HL-60 (cell line): ENCODE results near the gene LAMC2.

ENCODE experiments used
- DNase-seq, 2 experiments: peaks; one replicate each; pipeline ENCODE4 v3.0.0-alpha.2; 2010 to 2020; ENCODE audit warnings: low read depth in 1 of 2, low spot score in 1 of 2
- H3K27ac ChIP-seq: fragments of 250-450 bp; sonication (Bioruptor Pico); replicated peaks from 2 replicates; pipeline ENCODE4 v1.5.1; 2020; ENCODE audit warnings: mild to moderate bottlenecking, moderate library complexity
- H3K27me3 ChIP-seq: fragments of 250-450 bp; sonication (Bioruptor Pico); 2 replicates; pipeline ENCODE4 v1.5.1; 2021; ENCODE audit warnings: mild to moderate bottlenecking, moderate library complexity; ENCODE audit not compliant: insufficient read depth, poor library complexity, severe bottlenecking
- H3K4me3 ChIP-seq: replicated peaks from 2 replicates; pipeline ENCODE4 v1.5.1; 2011; ENCODE audit warnings: mild to moderate bottlenecking, control low read depth, low read length; ENCODE audit not compliant: insufficient read depth
- GABPA ChIP-seq: IDR thresholded peaks from 2 replicates; pipeline ENCODE4 v1.6.1; 2012; ENCODE audit warnings: low read depth
- POLR2AphosphoS5 ChIP-seq: IDR thresholded peaks from 2 replicates; pipeline ENCODE4 v1.6.1; 2012; ENCODE audit warnings: low read depth
- REST ChIP-seq: IDR thresholded peaks from 2 replicates; pipeline ENCODE4 v1.6.1; 2012; ENCODE audit warnings: low read depth; ENCODE audit not compliant: insufficient replicate concordance
- SPI1 ChIP-seq: IDR thresholded peaks from 2 replicates; pipeline ENCODE4 v1.6.1; 2012; ENCODE audit warnings: low read depth, mild to moderate bottlenecking, borderline replicate concordance
- TF ChIP-seq, protein P1 (sequence below): IDR thresholded peaks from one replicate; pipeline ENCODE4 v1.5.1; 2011; ENCODE audit warnings: low read length, control low read depth, inconsistent platforms; ENCODE audit not compliant: insufficient read depth

LAMC2 gene

DNA sequence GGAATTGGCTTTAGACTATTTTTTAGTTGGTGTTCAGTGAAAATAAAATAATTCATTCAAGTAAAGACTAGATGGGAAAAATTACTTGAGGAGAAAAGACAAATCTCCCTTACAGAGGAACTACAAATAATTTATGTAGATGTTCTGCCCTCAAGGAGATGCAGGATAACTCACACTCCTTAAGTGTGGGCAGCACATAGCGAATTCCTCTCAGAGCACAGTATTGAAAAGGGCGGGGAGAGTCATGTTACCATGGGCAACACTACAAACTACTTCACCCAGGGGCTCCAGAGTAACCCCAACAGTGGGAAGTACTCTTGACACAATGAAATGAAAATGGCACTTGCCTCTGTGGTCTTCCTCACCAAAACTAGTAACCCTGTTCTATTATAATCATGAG is 20.6 kb upstream of the LAMC2 start:
- Histone ChIP-seq H3K27me3 (no peaks in the 10 kb centered on the region), H3K4me3 (no peak overlapping the region), H3K27ac (no peak overlapping the region)
- no peak for DNase-seq
- no peak for TF ChIP-seq GABPA
- TF ChIP-seq REST = no peak
- TF ChIP-seq SPI1 = no peak
- TF ChIP-seq, protein P1, sequence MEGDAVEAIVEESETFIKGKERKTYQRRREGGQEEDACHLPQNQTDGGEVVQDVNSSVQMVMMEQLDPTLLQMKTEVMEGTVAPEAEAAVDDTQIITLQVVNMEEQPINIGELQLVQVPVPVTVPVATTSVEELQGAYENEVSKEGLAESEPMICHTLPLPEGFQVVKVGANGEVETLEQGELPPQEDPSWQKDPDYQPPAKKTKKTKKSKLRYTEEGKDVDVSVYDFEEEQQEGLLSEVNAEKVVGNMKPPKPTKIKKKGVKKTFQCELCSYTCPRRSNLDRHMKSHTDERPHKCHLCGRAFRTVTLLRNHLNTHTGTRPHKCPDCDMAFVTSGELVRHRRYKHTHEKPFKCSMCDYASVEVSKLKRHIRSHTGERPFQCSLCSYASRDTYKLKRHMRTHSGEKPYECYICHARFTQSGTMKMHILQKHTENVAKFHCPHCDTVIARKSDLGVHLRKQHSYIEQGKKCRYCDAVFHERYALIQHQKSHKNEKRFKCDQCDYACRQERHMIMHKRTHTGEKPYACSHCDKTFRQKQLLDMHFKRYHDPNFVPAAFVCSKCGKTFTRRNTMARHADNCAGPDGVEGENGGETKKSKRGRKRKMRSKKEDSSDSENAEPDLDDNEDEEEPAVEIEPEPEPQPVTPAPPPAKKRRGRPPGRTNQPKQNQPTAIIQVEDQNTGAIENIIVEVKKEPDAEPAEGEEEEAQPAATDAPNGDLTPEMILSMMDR = no peak
- no peak for TF ChIP-seq POLR2AphosphoS5

DNA sequence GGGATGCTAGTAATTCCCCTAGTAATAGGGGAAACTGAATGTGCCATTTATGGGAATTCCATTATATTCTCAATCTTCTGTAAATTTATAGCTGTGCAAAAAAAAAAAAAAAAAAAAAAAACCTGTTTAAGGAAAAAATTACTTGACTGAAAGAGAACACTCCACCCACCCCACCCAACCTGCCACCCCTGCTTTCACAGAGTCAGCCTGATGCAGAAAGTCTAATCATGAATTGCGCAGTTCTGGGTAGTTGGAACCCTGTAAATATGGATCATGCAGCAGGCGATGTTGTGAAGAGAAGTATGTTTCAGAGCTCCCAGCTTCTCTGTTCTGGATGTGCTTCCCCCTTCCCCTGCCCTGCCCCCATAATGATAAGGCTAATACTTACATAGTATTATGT is 19.6 kb upstream of the LAMC2 start:
- DNase-seq = no peak
- Histone ChIP-seq H3K27ac (no peak overlapping the region), H3K4me3 (no peak overlapping the region), H3K27me3 (no peaks in the 10 kb centered on the region)
- TF ChIP-seq POLR2AphosphoS5 (no peak), GABPA (no peak), REST (no peak), SPI1 (no peak)
- TF ChIP-seq, protein P1 = no peak

DNA sequence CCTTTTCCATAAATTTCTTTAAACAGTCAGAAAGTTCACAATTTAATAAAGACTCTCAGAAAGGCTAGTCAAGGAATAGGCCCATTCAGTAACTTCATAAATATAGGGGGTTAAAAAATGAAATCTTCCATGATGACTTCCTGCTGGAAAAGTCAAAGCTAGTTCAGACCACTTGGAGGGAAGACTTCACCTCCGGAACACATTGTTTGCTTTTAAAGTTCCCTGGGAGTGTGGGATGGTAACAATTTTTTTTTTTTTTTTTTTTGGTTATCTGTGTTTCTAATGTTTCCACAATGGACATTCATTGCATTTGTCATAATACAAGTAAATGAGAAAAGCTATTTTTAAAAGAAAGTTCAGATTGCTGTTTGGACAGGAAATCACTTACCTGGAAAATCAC is 18.4 kb upstream of the LAMC2 start:
- H3K4me3 ChIP-seq = no peak overlapping the region
- TF ChIP-seq SPI1 (no peak), GABPA (no peak), POLR2AphosphoS5 (no peak), REST (no peak)
- TF ChIP-seq, protein P1 = no peak
- peaks cover 2% of the 10 kb centered on the region for H3K27me3 ChIP-seq
- DNase-seq = no peak
- H3K27ac ChIP-seq = no peak overlapping the region
